Measurements from ENCODE around the gene CNFN. TPM values are rescaled to one million over a fixed set of nuclear protein-coding genes. Genes with fewer than 3 reads are reported as not detected.

CNFN gene
- total and polyA plus RNA-seq, 8 donors, result 0.32 to 3.2 (median 0.55) TPM; not detected in 1

DNA sequence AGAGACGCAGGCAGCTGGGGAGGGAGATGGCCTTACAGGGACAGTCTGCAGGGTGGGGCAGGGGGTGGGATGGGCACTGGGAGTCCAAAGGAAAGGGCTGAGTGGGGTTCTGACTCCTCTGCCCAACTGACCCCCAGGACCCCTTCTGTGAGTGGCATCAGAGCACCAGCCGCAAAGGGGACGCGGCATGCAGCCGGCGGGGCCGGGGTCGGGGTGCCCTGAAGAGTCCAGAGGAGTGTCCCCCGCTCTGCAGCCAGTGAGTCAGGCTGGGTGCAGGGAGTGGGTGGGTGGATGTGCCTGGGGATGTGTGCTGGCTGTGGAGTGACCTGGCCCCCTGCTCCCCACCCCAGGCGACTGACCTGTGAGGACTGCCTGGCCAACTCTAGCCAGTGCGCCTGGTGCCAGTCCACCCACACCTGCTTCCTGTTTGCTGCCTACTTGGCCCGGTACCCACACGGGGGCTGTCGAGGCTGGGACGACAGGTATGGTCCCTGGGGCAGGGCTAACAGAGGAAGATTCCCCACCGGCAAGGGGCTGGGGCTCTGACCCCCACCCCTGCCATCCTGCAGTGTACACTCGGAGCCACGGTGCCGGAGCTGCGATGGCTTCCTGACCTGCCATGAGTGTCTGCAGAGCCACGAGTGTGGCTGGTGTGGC lies 38.9 kb downstream of the CNFN start:
- Histone ChIP-seq H3K9me3 (no peaks in the 10 kb centered on the region), H3K36me3 (peaks cover 0 to 30% of the 10 kb centered on the region in 2 donors), H3K4me1 (peaks cover 0 to 14% of the 10 kb centered on the region in 2 donors), H3K27ac (no peak overlapping the region), H3K4me3 (no peak overlapping the region), H3K27me3 (no peaks in the 10 kb centered on the region)
- intact Hi-C loops (cut with DNase I), result no loop called here
- no peak for DNase-seq
- no peak for ATAC-seq
- TF ChIP-seq CTCF (IDR thresholded peaks at IDR 0.05), result no peak

DNA sequence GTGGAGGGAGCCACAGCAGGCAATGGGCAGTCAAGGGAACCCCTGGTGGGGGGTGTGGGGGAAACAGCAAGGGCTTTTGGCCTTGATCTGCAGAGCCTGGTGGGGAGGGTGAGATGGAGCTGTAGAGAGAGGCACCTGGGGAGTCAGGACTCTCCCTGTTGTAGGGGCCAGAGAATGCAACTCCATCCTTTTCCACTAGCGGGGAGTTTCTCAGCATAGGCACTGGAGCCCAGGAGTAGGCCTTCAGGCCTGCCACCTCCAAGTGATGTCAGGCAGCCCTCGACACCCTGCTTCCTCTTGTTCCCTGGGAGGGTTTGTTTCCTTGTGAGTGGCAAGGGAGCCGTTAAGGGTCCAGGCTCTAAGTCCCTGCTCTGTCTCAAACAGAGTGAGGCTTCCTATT lies 39.7 kb downstream of the CNFN start:
- DNase-seq, result no peak
- Histone ChIP-seq H3K4me1 (peaks cover 0 to 14% of the 10 kb centered on the region in 2 donors), H3K27me3 (no peaks in the 10 kb centered on the region), H3K9me3 (no peaks in the 10 kb centered on the region), H3K4me3 (no peak overlapping the region), H3K27ac (no peak overlapping the region), H3K36me3 (peaks cover 0 to 22% of the 10 kb centered on the region in 2 donors)
- no peak for ATAC-seq
- TF ChIP-seq CTCF (IDR thresholded peaks at IDR 0.05), result no peak
- intact Hi-C loops (cut with DNase I), result no loop called here

DNA sequence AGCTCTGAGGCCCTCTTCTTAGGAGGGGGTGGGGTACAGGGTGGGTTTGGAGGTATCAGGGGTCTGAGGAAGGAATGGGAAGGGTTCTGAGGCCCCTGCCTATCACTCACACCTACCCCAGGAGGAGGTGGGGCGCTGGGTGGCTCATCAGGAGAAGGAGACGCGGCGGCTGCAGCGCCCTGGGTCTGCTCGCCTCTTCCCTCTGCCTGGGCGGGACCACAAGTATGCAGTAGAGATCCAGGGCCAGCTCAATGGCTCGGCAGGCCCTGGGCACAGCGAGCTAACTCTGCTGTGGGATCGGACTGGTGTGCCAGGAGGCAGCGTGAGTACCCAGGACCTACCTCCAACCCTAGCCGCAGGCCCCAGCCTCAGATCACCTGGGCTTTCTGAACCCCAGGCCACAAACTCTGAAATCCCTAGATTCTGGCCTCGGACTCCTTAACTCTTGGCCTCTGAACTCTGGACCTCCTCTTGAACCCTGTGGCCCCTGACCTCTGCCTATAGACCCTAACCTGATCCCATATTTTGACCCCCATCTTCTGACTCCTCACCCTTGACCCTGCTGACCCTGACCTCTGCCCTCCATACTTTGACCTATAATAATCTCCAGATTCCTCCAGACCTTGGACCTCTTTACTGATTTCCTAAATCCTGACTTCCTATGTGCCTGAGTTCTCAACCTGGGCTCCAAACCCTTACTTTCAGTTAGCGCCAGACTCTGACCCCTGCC lies 40.6 kb downstream of the CNFN start:
- Histone ChIP-seq H3K36me3 (peaks cover 0 to 23% of the 10 kb centered on the region in 2 donors), H3K4me1 (peaks cover 0 to 14% of the 10 kb centered on the region in 2 donors), H3K27me3 (no peaks in the 10 kb centered on the region), H3K9me3 (no peaks in the 10 kb centered on the region), H3K27ac (no peak overlapping the region), H3K4me3 (no peak overlapping the region)
- no peak for ATAC-seq
- intact Hi-C loops (cut with DNase I), result no loop called here
- no peak for TF ChIP-seq CTCF (IDR thresholded peaks at IDR 0.05)
- DNase-seq, result no peak

- no peak for ATAC-seq
- Histone ChIP-seq H3K36me3 (peaks cover 0 to 20% of the 10 kb centered on the region in 2 donors), H3K4me1 (peaks cover 0 to 14% of the 10 kb centered on the region in 2 donors), H3K4me3 (no peak overlapping the region), H3K27me3 (no peaks in the 10 kb centered on the region), H3K27ac (no peak overlapping the region), H3K9me3 (no peaks in the 10 kb centered on the region)
- intact Hi-C loops (cut with DNase I), result no loop called here
- no peak for TF ChIP-seq CTCF (IDR thresholded peaks at IDR 0.05)
- peak in 1 of 4 donors; percentile 49 for DNase-seq
Observed at GRCh38 chr19:42348211-42348610, 41.9 kb downstream of the CNFN start.

DNA sequence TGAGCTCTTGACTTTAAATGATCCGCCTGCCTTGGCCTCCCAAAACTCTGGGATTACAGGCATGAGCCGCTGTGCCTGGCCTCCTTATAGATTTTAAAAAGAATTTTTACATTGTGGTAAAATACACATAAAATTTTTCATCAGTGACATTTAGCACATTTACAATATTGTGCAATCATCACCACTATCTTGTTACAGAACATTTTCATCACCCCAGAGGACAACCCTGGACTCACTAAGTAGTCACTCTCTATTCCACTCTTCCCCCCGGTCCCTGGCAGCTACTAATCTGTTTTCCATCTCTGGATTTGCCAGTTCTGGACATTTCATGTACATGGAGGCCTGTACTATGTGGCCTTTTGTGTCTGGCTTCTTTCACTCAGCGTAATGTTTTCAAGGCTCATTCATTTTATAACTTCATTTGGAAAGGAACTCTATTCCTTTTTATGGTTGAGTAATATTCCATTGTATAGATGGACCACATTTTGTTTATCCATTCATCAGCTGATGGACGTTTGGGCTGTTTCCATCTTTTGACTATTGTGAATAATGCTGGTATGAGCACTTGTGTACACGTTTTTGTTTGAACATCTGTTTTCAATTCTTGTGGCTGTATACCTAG lies 44.8 kb downstream of the CNFN start:
- Histone ChIP-seq H3K27ac (no peak overlapping the region), H3K9me3 (no peaks in the 10 kb centered on the region), H3K4me3 (no peak overlapping the region), H3K36me3 (peaks cover 0 to 24% of the 10 kb centered on the region in 2 donors), H3K27me3 (no peaks in the 10 kb centered on the region), H3K4me1 (peaks cover 0 to 14% of the 10 kb centered on the region in 2 donors)
- TF ChIP-seq CTCF (IDR thresholded peaks at IDR 0.05), result no peak
- DNase-seq, result no peak
- intact Hi-C loops (cut with DNase I), result no loop called here
- no peak for ATAC-seq

Data from left lung (tissue), 10 donors.